Fibroblast of gingiva (primary cell): Measurements from ENCODE around the gene VDAC2.
A peak's percentile ranks its signal among the peaks of the same experiment; 100 is the strongest.
"Not testable (repeated sequence)": the region's sequence is repeated elsewhere in the genome, so short reads cannot be mapped to it uniquely, and the experiment has no call there.

Experiments
- DNase-seq: peaks from one replicate; pipeline ENCODE4 v3.0.0-alpha.2; 2011; ENCODE audit warnings: low read depth

The VDAC2 gene

GRCh38 chr10:75210282-75211006 is at the start of gene VDAC2:
Gene VDAC2, plus strand, starts transcription at chr10:75210796. Its CDS starts 363 bp downstream, at chr10:75211159.
- peak; percentile 90 for DNase-seq

DNA sequence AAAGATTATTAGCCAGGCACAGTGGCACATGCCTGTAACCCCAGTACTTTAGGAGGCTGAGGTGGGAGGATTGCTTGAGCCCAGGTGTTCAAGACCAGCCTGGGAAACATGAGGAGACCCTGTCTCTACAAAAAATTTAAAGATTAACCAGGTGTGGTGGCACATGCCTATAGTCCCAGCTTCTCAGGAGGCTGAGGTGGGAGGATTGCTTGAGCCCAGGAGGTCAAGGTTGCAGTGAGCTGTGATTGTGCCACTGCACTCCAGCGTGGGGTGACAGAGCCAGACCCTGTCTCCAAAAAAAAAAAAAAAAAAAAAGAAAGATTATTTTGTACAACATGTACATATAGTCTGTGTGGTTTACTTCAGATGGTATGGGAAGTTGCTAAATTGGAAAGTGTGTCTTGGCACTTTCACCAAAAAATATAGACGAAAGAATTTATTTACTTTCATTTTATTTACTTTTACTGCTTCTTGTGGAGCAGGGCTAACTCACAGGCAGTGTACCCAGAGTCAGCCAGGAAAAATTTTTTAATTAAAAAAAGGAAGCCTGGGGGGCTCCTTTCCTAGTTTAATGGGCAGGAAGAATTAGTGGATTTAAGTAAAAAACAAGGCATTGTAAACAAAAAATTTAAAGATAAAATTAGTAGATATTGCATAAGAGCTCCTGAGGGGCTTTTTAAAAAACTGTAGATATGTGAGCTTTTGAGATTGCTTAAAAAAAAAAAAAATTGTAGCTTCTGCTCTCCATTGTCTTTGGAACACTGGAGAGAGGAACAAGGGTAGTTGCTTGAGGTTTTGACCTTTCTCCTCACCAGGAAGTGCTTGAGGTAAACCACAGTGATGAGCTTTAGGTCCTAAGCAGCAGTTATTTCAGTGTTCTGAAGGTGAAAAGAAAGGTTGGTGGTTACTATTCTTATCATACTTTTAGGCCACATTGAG is 44.6 kb upstream of the VDAC2 start:
- DNase-seq, result no peak

DNA sequence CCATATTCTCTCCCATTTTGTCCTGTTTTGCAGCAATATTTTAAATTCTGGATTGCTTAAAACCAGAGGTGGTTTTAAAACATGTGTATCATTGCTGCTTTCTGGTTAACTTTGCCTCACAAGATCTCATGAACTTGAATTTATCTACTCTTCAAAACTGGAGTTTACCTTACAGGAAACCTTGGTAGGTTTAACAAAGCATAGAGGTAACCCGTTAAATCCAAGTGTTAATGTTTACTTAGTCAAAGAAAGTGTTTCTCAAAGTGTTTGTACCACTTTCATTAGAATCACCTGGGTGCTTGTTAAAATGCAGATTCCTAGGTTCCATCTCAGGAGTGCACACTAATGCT is 44.0 kb upstream of the VDAC2 start:
- no peak for DNase-seq

DNA sequence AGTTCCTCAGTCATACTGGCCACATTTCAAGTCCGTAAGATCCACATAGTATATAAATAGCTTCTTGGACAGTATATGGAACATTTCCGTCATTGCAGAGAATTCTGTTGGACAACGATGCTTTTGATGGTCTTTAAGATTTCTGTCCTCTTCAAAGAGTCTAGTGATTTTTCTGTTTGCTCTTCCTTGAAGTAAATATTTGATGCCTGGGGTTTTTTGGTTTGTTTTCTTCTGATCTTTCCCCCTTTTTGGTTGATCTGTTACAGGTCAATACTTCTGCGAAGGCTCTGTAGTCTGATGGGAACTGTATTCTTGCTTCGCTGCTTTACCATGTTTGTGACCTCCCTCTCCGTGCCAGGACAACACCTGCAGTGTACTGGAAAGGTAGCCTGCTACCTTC is 42.3 kb upstream of the VDAC2 start:
- no peak for DNase-seq

- DNase-seq, result no peak
Measured at GRCh38 chr10:75170215-75170614, 40.4 kb upstream of the VDAC2 start.

DNA sequence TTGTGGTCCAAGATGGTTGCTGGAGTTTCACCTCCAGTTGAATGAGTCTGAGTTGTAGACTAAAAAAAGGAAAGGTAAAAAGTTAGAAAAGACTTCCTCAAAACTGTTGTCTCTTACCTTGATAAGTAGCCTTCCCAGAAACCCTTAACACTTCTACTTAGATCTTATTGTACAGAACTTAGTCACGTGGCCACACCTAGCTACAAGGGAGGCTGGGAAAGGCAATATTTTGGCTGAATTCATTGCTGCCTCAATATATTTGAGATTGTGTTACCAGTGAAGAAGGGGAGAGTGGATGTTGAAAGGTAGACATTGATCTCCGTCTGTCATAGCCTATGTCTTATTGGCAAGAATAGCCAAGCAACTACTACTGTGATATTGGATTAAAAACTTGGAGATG is 35.5 kb upstream of the VDAC2 start:
- DNase-seq, result no peak

DNA sequence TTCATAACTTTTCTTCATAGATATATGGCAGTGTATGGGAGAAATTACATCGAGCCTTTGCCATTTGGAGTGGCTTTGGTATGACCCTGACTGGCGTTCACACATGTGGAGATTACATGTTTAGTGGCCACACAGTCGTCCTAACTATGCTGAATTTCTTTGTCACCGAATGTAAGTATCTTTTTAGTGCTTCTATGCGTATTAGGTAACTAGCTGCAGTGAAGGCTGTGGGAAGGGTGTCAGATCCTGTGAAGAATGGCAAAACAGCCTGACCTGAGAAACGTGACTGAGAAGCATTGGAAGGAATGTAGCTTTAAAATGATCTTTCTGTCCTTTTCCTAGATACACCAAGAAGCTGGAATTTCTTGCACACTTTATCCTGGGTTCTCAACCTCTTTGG is 34.5 kb upstream of the VDAC2 start:
- no peak for DNase-seq

DNA sequence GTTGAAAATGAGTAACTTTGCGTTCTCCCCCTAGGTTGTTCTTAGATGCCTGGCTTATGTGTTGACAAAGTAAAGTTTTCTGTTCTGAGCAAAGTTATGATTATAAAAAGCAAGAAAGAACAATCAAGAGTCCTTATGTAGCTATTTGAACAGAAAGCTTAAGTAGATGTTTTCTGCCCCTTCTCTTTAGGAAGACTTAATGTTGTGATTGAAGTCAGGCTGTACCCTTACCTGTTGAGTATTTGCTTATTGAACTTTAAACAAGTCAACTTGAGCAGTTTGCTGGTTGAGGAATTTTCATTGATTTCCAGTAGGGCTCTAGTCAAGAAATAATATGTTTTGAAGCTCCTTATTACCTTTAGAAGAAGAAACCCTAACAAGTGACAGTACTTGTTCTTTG is 33.9 kb upstream of the VDAC2 start:
- DNase-seq, result no peak

GRCh38 chr10:75179657-75180177 is 30.9 kb upstream of the VDAC2 start:
- DNase-seq, result no peak

DNA sequence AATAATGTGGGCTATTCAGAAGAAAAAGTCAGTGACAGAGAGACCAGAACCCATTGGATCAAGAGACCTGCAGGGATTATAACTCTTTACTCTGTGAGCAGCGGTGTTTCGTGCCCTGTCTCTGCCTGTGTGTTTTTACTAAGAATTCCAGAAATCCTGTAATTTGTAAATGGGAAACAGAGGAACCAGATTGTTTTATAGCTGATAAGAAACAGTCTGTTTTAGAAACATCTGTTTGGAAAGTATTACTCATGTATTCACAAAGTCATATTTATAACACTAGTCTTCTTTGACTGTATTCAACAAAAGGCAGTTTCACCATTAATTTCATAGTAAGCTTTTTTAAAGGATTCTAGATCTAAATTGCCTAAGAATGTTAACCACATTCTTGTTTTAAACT is 30.0 kb upstream of the VDAC2 start:
- DNase-seq, result no peak

GRCh38 chr10:75181073-75181472 is 29.5 kb upstream of the VDAC2 start:
- DNase-seq, result no peak

- no peak for DNase-seq
Measured at GRCh38 chr10:75186310-75186709, 24.3 kb upstream of the VDAC2 start.

GRCh38 chr10:75187961-75188426 is 22.6 kb upstream of the VDAC2 start:
- DNase-seq, result peak; percentile 61

DNA sequence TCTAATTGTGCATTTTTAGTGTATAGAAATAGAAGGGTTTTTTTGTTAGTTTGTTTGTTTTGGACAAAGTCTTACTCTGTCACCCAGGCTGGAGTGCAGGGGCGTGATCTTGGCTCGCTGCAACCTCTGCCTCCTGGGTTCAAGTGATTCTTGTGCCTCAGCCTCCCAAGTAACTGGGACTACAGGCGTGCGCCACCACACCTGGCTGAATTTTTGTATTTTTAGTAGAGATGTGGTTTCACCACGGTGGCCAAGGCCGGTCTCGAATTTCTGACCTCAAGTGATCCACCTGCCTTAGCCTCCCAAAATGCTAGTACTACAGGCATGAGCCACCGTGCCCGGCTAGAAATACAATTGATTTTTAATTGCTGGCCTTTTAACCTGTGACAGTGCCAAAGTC is 22.1 kb upstream of the VDAC2 start:
- not testable (repeated sequence) for DNase-seq

GRCh38 chr10:75189266-75190096 is 21.1 kb upstream of the VDAC2 start:
- DNase-seq, result no peak

- peak; percentile 95 for DNase-seq
Measured at GRCh38 chr10:75191821-75192568, 18.6 kb upstream of the VDAC2 start.

- DNase-seq, result not testable (repeated sequence)
Measured at GRCh38 chr10:75194625-75195024, 16.0 kb upstream of the VDAC2 start.

- DNase-seq, result peak; percentile 60
Measured at GRCh38 chr10:75195035-75195763, 15.4 kb upstream of the VDAC2 start.

GRCh38 chr10:75197066-75197465 is 13.5 kb upstream of the VDAC2 start:
- no peak for DNase-seq

- DNase-seq, result no peak
Measured at GRCh38 chr10:75197906-75198305, 12.7 kb upstream of the VDAC2 start.

DNA sequence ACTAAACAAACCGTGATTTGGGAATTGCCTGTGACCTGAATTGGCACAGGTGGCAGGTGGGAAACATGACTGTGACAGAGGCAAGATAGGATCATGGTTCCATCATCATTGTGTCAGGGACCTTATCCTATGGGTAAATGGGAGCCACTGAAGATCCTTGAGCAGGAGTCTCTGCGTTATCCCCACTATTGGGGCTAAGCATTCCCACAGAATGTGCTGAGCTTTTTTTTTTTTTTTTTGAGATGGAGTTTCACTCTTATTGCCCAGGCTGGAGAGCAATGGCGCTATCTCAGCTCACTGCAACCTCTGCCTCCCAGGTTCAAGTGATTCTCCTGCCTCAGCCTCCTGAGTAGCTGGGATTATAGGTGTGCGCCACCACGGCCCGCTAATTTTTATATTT is 10.6 kb upstream of the VDAC2 start:
- DNase-seq, result not testable (repeated sequence)
